Astrocyte of the cerebellum (primary cell): Measurements from ENCODE around the gene MORC2.

Source experiments
- DNase-seq: peaks from one replicate; pipeline ENCODE4 v3.0.0-alpha.2; 2011; ENCODE audit warnings: low read depth
- H3K4me3 ChIP-seq: 2 replicates; pipeline ENCODE4 v1.5.1; 2011; ENCODE audit warnings: mild to moderate bottlenecking, low read depth, low read length, moderate library complexity
- in situ Hi-C: cut with HindIII; loops from 2 replicates; pipeline ENCODE4 v1.10.0; 2017; ENCODE audit warnings: low sequenced_read_pairs
- TF ChIP-seq, protein P1 (sequence below): IDR thresholded peaks from 2 replicates; pipeline ENCODE4 v1.5.1; 2012; ENCODE audit warnings: low read length, low read depth, moderate library complexity, mild to moderate bottlenecking; ENCODE audit errors: missing control alignments

MORC2 gene

DNA sequence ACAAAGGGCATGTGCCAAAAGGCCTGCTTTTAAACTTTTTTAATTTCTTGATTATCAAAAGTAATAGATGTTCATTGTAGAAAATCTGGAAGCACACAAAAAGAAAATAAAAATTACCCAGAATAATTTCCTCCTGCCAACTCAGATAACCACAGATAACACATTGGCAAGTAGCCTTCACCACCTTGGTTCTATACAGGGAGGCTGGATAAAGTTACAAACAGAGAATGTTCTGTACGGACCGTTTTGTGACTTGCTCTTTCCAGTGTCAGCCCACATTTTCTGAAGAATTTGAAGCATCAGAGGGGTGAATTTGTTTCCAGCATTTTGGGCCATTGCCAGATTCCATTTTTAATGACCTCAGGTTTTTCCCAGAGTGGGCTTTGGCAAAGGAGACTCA lies 24.0 kb upstream of the MORC2 start:
- TF ChIP-seq, protein P1, sequence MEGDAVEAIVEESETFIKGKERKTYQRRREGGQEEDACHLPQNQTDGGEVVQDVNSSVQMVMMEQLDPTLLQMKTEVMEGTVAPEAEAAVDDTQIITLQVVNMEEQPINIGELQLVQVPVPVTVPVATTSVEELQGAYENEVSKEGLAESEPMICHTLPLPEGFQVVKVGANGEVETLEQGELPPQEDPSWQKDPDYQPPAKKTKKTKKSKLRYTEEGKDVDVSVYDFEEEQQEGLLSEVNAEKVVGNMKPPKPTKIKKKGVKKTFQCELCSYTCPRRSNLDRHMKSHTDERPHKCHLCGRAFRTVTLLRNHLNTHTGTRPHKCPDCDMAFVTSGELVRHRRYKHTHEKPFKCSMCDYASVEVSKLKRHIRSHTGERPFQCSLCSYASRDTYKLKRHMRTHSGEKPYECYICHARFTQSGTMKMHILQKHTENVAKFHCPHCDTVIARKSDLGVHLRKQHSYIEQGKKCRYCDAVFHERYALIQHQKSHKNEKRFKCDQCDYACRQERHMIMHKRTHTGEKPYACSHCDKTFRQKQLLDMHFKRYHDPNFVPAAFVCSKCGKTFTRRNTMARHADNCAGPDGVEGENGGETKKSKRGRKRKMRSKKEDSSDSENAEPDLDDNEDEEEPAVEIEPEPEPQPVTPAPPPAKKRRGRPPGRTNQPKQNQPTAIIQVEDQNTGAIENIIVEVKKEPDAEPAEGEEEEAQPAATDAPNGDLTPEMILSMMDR, result no peak

DNA sequence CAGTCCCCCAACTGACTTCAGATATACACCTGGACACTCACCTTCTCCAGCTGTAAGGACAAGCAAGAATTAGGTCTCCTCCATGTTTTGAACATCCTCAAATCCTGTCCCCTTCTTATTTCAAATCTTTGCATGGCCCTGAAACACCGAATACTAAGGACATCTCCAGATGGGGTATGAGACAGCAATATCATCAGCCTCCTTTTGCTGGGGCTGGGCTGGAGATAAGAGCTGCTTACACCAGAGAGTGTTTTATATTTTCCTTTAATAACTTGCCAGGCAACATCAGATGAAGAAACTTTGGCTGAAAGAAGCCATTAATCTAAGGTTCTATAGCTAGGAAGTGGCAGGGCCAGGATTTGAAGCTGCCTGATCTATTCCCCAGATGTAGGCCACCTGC lies 22.1 kb upstream of the MORC2 start:
- TF ChIP-seq, protein P1, result no peak
- no peak for DNase-seq
- in situ Hi-C loops, result no loop called here
- no peak overlapping the region for H3K4me3 ChIP-seq

More for the DNA sequence above, 24.0 kb upstream of the MORC2 start:
- in situ Hi-C loops, result no loop called here
- no peak overlapping the region for H3K4me3 ChIP-seq
- DNase-seq, result no peak

- in situ Hi-C loops, result no loop called here
- TF ChIP-seq, protein P1, result no peak
- no peak for DNase-seq
- no peak overlapping the region for H3K4me3 ChIP-seq
These were observed 20.9 kb upstream of the MORC2 start for GRCh38 chr22:30989474-30989873.

DNA sequence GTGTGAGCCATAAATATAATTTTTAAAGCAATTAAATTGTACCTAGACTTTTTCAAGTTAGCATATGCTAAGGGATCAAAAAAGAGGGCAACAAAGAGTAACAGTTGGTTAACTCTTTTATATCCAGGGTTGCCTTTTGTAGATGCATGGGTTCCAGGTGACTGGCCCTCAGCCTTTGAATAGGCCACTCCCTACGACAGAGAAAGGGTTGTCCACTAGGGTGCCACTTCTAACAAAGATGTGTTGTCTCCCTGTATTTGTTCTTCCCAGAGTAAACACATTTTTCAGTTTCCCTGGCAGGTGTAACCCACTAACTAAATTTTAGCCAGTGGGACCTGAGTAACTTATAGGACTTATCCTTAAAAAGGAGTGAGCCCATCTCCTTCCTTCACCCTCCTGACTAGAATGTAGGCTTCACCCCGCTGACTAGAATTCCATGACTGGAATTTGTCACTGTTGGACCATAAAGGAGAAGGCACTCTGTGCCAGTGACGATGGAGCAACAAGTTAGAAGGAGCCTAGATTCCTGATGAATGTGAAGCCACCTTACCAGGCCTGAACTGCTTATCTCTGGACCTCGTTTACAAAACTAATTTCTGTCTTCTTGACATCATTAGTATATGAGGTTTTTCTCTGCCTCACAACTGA lies 17.1 kb upstream of the MORC2 start:
- DNase-seq, result no peak
- in situ Hi-C loops, result no loop called here

DNA sequence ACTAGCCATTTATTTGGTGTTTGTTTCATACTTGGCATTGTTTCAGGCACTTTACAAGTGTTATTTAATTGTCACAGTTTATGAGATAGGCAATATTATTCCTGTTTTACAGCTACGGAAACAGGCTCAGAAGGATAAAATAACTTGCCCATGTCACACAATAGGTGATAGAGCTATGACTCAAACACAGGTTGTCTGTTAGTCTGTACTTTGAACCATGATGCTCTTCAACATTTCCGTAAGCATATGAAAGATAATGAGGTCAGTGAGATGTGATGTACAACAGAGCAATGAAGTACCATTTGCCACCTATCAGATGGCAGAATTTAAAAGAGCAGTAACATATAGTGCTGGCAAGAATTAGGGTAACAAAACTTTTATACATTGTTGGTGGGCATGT lies 15.7 kb upstream of the MORC2 start:
- TF ChIP-seq, protein P1, result no peak
- DNase-seq, result no peak
- no peak overlapping the region for H3K4me3 ChIP-seq
- in situ Hi-C loops, result loop anchor here (5.0 kb wide), 1 partner anchor 63 kb away; no protein-coding TSS in a partner anchor

More for the DNA sequence above, 17.1 kb upstream of the MORC2 start:
- H3K4me3 ChIP-seq, result no peak overlapping the region
- TF ChIP-seq, protein P1, result no peak

GRCh38 chr22:30982512-30982911 lies 13.9 kb upstream of the MORC2 start:
- H3K4me3 ChIP-seq, result no peak overlapping the region
- no peak for DNase-seq
- TF ChIP-seq, protein P1, result no peak
- in situ Hi-C loops, result loop anchor here (5.0 kb wide), 1 partner anchor 65 kb away; no protein-coding TSS in a partner anchor
